K562 (cell line): Measurements from ENCODE around the gene COL21A1. TPM values are rescaled to one million over a fixed set of nuclear protein-coding genes. Genes with fewer than 3 reads are reported as not detected.
A peak's percentile ranks its signal among the peaks of the same experiment; 100 is the strongest.

Experiments
- ATAC-seq: fragments of 200-7000 bp; cut with Tn5 transposase; 3 replicates; pipeline ENCODE4 v1.9.1; 2020; ENCODE audit warnings: moderate library complexity
- BruUV-seq: library from RNA; stranded (reverse); fragments of 400-500 nt; replicated peaks from 2 replicates; lab custom pipeline; 2021; lab: Mats Ljungman, UMichigan
- CTCF ChIA-PET: fragments of 300-600 bp; formaldehyde crosslinking; extraction: SDS; loops from one replicate; lab custom pipeline; 2021; ENCODE audit warnings: low intra/inter-chr PET ratio; lab: Yijun Ruan, JAX
- POLR2A ChIA-PET: fragments of 300-600, 350-650 bp; sonication (Branson Sonifier 250); formaldehyde crosslinking; extraction: SDS; loops from one replicate; lab custom pipeline; 2021; ENCODE audit warnings: antibody characterized with exemption, inconsistent platforms; lab: Yijun Ruan, JAX
- DNase-seq, 4 experiments: peaks; one replicate each; pipeline versions ENCODE4 v3.0.0 to v3.0.0-alpha.2; 2011 to 2018; ENCODE audit warnings: low spot score in 3 of 4, mixed read lengths in 3 of 4; ENCODE audit errors: extremely low read depth in 1 of 4
- FAIRE-seq: peaks from 2 replicates; lab custom pipeline; 2011; peaks lifted over from hg19 to GRCh38; lab: Jason Lieb, UNC
- H2AFZ ChIP-seq: 2 replicates; pipeline ENCODE4 v1.6.0; 2011; ENCODE audit warnings: low read depth, low read length, control low read depth, inconsistent platforms
- H3K27ac ChIP-seq: fragments of 200-600 bp; 3 replicates; pipeline ENCODE4 v1.8.0; 2011; ENCODE audit warnings: low read depth, mild to moderate bottlenecking, control low read depth, inconsistent platforms, low read length, moderate library complexity, mixed read lengths; ENCODE audit errors: extremely low read depth
- H3K27me3 ChIP-seq, 2 experiments: fragments of 300-600 bp in 1 of 2; 2 replicates in 1 of 2; 3 replicates in 1 of 2; pipeline versions ENCODE4 v1.6.0 to v1.8.0; 2011; ENCODE audit warnings: inconsistent platforms in 2 of 2, low read length in 2 of 2, mild to moderate bottlenecking in 1 of 2, mixed read lengths in 1 of 2, moderate library complexity in 1 of 2; ENCODE audit not compliant: control insufficient read depth in 2 of 2, insufficient read depth in 2 of 2
- H3K36me3 ChIP-seq: fragments of 300-600 bp; 3 replicates; pipeline ENCODE4 v1.8.0; 2011; ENCODE audit warnings: mild to moderate bottlenecking, low read length, inconsistent platforms; ENCODE audit not compliant: control insufficient read depth, insufficient read depth
- H3K4me1 ChIP-seq, 2 experiments: fragments of 200-600 bp in 1 of 2; replicated peaks in 1 of 2; 2 replicates in 1 of 2; 3 replicates in 1 of 2; pipeline versions ENCODE4 v1.5.1 to v1.8.0; 2011; ENCODE audit warnings: inconsistent platforms in 2 of 2, low read length in 2 of 2, mild to moderate bottlenecking in 1 of 2, mixed read lengths in 1 of 2, moderate library complexity in 1 of 2; ENCODE audit not compliant: control insufficient read depth in 2 of 2, insufficient read depth in 2 of 2
- H3K4me2 ChIP-seq: 2 replicates; pipeline ENCODE4 v1.6.1; 2011; ENCODE audit warnings: low read length, control low read depth, inconsistent platforms, mixed read lengths; ENCODE audit not compliant: insufficient read depth
- H3K4me3 ChIP-seq: fragments of 200-600 bp; sonication (generic), shearing (Covaris generic); 2 replicates; pipeline ENCODE4 v1.5.1; 2016; ENCODE audit warnings: control low read depth, inconsistent platforms
- H3K79me2 ChIP-seq: fragments of 200-600 bp; 3 replicates; pipeline ENCODE4 v1.8.0; 2011; ENCODE audit warnings: low read length, inconsistent platforms; ENCODE audit not compliant: control insufficient read depth, insufficient read depth
- H3K9ac ChIP-seq, 2 experiments: 2 replicates each; pipeline versions ENCODE4 v1.6.0 to v1.6.1; 2011; ENCODE audit warnings: low read depth in 2 of 2, low read length in 2 of 2, control low read depth in 1 of 2, inconsistent platforms in 1 of 2, mild to moderate bottlenecking in 1 of 2, mixed read lengths in 1 of 2; ENCODE audit not compliant: insufficient read depth in 1 of 2
- H3K9me1 ChIP-seq: one replicate; pipeline ENCODE4 v1.6.0; 2011; ENCODE audit warnings: inconsistent platforms, mild to moderate bottlenecking, low read length, moderate library complexity; ENCODE audit not compliant: control insufficient read depth, insufficient read depth
- H3K9me3 ChIP-seq: replicated peaks from 2 replicates; pipeline ENCODE4 v1.5.1; 2011; ENCODE audit warnings: low read depth, low read length, inconsistent platforms; ENCODE audit not compliant: control insufficient read depth, insufficient read depth
- H4K20me1 ChIP-seq: replicated peaks from 2 replicates; pipeline ENCODE4 v1.6.1; 2011; ENCODE audit warnings: low read length, inconsistent platforms, mixed read lengths; ENCODE audit not compliant: control insufficient read depth, insufficient read depth
- CBX2 ChIP-seq: fragments of 200-600 bp; sonication (generic); IDR thresholded peaks from one replicate; pipeline ENCODE4 v1.6.1; 2012; ENCODE audit warnings: mild to moderate bottlenecking, low read length, inconsistent platforms; ENCODE audit not compliant: insufficient read depth, poor library complexity, severe bottlenecking
- CREB5 ChIP-seq: fragments of 250-450 bp; sonication (Bioruptor Pico); IDR thresholded peaks from 2 replicates; pipeline ENCODE4 v1.5.0; 2020; ENCODE audit warnings: mild to moderate bottlenecking
- ELF2 ChIP-seq: fragments of 250-450 bp; sonication (Bioruptor Pico); IDR thresholded peaks from 2 replicates; pipeline ENCODE4 v1.5.0; 2021; ENCODE audit warnings: mild to moderate bottlenecking
- GABPA ChIP-seq: fragments of 200-800 bp; sonication (Bioruptor generic); conservative IDR thresholded peaks from 2 replicates; pipeline ENCODE4 v1.6.1; 2016; ENCODE audit warnings: low read depth, missing genetic modification characterization, missing compliant biosample characterization
- L3MBTL2 ChIP-seq: fragments of 450-650 bp; IDR thresholded peaks from 2 replicates; pipeline ENCODE4 v1.6.1; 2016; ENCODE audit warnings: mild to moderate bottlenecking, moderate library complexity
- MEIS2 ChIP-seq: fragments of 450-650 bp; IDR thresholded peaks from 2 replicates; pipeline ENCODE4 v1.6.1; 2014; ENCODE audit warnings: mild to moderate bottlenecking; ENCODE audit not compliant: partially characterized antibody
- TRIM24 ChIP-seq, 2 experiments: fragments of 450-650 bp; IDR thresholded peaks; 2 replicates each; pipeline ENCODE4 v1.6.1; 2016
- ZFPM2 ChIP-seq: fragments of 250-450 bp; sonication (Bioruptor Pico); IDR thresholded peaks from 2 replicates; pipeline ENCODE4 v1.5.1; 2022; ENCODE audit warnings: mild to moderate bottlenecking
- in situ Hi-C: fragments of 300-500 bp; cut with MboI; formaldehyde crosslinking; loops from 4 replicates; pipeline ENCODE4 v1.15.0; 2018; ENCODE audit warnings: inconsistent platforms, mixed read lengths
- intact Hi-C: fragments of 100-400 bp; cut with micrococcal nuclease; formaldehyde crosslinking; loops from 2 replicates; pipeline ENCODE4 v1.14.2; 2022
- polyA plus RNA-seq, 8 experiments: library from polyadenylated mRNA; depleted of rRNA in 4 of 8; stranded (reverse) in 5 of 8; unstranded in 3 of 8; fragments of >200 nt; fragmentation: Nextera tagmentation in 2 of 8; fragmentation: Illumina TruSeq in 1 of 8; extraction: Ambion mirVana in 2 of 8; extraction: Trizol in 1 of 8; gene quantifications; 2 replicates each; pipeline versions ENCODE4 v1.2.1 to v1.2.3, GENCODE V29; 2011 to 2014; ENCODE audit warnings: inconsistent platforms in 1 of 8, missing spikeins in 1 of 8
- total RNA-seq, 7 experiments: library from RNA; depleted of rRNA in 6 of 7; stranded (reverse); fragments of >200 nt in 6 of 7; fragmentation: Illumina TruSeq in 2 of 7; extraction: Trizol in 2 of 7; gene quantifications; 2 replicates each; pipeline versions ENCODE4 v1.2.1 to v1.2.3, GENCODE V29; 2011 to 2021; ENCODE audit warnings: low replicate concordance in 1 of 7
- TF ChIP-seq, protein P1 (sequence below): fragments of 450-650 bp; IDR thresholded peaks from 2 replicates; pipeline ENCODE4 v1.6.1; 2017; ENCODE audit warnings: antibody characterized with exemption

Gene COL21A1
- total and polyA plus RNA-seq, 9 of the 15 experiments (the other 6 are each of a cell fraction or from before 2014, with no cell fraction given): 0.03 to 0.76 (median 0.25) TPM

DNA sequence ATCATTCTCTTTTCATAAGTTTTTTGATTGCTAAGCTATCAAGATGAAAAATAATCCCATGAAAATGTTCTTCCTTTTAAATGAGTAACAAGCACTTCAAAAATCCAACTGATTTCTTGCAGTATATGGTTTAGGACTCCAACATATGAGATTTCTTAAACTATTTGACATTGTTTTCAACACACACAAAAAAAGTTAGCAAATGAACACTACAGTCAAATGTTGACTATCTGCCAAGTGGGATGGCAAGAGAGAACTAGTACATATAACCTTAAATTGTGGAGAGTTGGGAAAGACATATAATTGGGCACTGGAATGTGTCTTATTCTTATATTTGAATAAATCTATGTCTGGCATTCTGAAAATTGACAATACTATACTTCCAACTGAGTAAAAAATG, 15.6 kb downstream of the COL21A1 start:
- Histone ChIP-seq H2AFZ (no peak overlapping the region), H3K4me3 (no peak overlapping the region), H3K27me3 (no peaks in the 10 kb centered on the region), H3K9me3 (no peaks in the 10 kb centered on the region), H3K79me2 (no peaks in the 10 kb centered on the region), H3K4me2 (no peak overlapping the region), H3K9ac (no peak overlapping the region), H3K36me3 (no peaks in the 10 kb centered on the region), H4K20me1 (no peaks in the 10 kb centered on the region), H3K4me1 (no peaks in the 10 kb centered on the region), H3K27ac (no peak overlapping the region), H3K9me1 (no peaks in the 10 kb centered on the region)
- TF ChIP-seq CREB5 (CRISPR knock-in tag) (no peak), MEIS2 (no peak), CBX2 (no peak), TRIM24 (IDR thresholded peaks at IDR 0.05) (no peak), GABPA (tag) (no peak), ZFPM2 (CRISPR knock-in tag) (no peak), L3MBTL2 (no peak), ELF2 (CRISPR knock-in tag) (no peak)
- TF ChIP-seq, protein P1, sequence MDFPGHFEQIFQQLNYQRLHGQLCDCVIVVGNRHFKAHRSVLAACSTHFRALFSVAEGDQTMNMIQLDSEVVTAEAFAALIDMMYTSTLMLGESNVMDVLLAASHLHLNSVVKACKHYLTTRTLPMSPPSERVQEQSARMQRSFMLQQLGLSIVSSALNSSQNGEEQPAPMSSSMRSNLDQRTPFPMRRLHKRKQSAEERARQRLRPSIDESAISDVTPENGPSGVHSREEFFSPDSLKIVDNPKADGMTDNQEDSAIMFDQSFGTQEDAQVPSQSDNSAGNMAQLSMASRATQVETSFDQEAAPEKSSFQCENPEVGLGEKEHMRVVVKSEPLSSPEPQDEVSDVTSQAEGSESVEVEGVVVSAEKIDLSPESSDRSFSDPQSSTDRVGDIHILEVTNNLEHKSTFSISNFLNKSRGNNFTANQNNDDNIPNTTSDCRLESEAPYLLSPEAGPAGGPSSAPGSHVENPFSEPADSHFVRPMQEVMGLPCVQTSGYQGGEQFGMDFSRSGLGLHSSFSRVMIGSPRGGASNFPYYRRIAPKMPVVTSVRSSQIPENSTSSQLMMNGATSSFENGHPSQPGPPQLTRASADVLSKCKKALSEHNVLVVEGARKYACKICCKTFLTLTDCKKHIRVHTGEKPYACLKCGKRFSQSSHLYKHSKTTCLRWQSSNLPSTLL: no peak
- ATAC-seq (no peak), DNase-seq (no peak), FAIRE-seq (peak; percentile 6)
- POLR2A ChIA-PET: no interaction called here
- in situ Hi-C loops (no loop called here), intact Hi-C loops (no loop called here)
- CTCF ChIA-PET: no interaction called here
- BruUV-seq: no TSS peak
